SIG-M5 treated with dmso at 0.1 percent for 504 hours (cell line): ENCODE data around the gene SPHK2.
A peak's percentile ranks its signal among the peaks of the same experiment; 100 is the strongest.

Source experiments
- DNase-seq: peaks from one replicate; lab custom pipeline; 2025; ENCODE audit not compliant: unreplicated experiment; lab: John Stamatoyannopoulos, UW

SPHK2 gene

GRCh38 chr19:48603449-48603848 lies 15.9 kb upstream of the SPHK2 start:
- DNase-seq = no peak

- no peak for DNase-seq
These were observed 15.5 kb upstream of the SPHK2 start for GRCh38 chr19:48603850-48604249.

- no peak for DNase-seq
These were observed 12.6 kb upstream of the SPHK2 start, which contains the start of gene SPACA4 for GRCh38 chr19:48606463-48607358. TSS of gene SPACA4 (plus strand) at chr19:48606742. CDS start at chr19:48606979, 237 bp downstream.

- no peak for DNase-seq
These were observed 11.9 kb upstream of the SPHK2 start for GRCh38 chr19:48607359-48607755.

GRCh38 chr19:48608798-48609263 lies 10.5 kb upstream of the SPHK2 start:
- DNase-seq = peak; percentile 65

GRCh38 chr19:48609571-48610108 lies 9.7 kb upstream of the SPHK2 start:
- no peak for DNase-seq

- DNase-seq = no peak
These were observed 7.4 kb upstream of the SPHK2 start for GRCh38 chr19:48611872-48612271.

- DNase-seq = no peak
These were observed 6.1 kb upstream of the SPHK2 start for GRCh38 chr19:48613024-48613851.

GRCh38 chr19:48613852-48614435 lies 5.4 kb upstream of the SPHK2 start:
- no peak for DNase-seq

GRCh38 chr19:48614436-48615230 lies 4.7 kb upstream of the SPHK2 start, which contains the start of gene FAM83E:
TSS of gene FAM83E (minus strand) at chr19:48615076. CDS start at chr19:48613372, 1,704 bp downstream.
- no peak for DNase-seq

GRCh38 chr19:48615231-48616040 lies 3.9 kb upstream of the SPHK2 start:
- DNase-seq = no peak

GRCh38 chr19:48616041-48616436 lies 3.3 kb upstream of the SPHK2 start:
- no peak for DNase-seq

- no peak for DNase-seq
These were observed 2.7 kb upstream of the SPHK2 start for GRCh38 chr19:48616491-48617056.

- no peak for DNase-seq
These were observed 2.0 kb upstream of the SPHK2 start for GRCh38 chr19:48617146-48617937.

GRCh38 chr19:48618278-48618915 lies 909 bp upstream of the SPHK2 start:
- no peak for DNase-seq

- no peak for DNase-seq
These were observed 633 bp downstream of the SPHK2 start for GRCh38 chr19:48619692-48620585.
